CD4-positive, alpha-beta T cell (primary cell): ENCODE measurements around the gene COL5A1. TPM values are rescaled to one million over a fixed set of nuclear protein-coding genes. Genes with fewer than 3 reads are reported as not detected.

ENCODE experiments used
- ATAC-seq: fragments of 200-7000 bp; cut with Tn5 transposase; one replicate; pipeline ENCODE4 v1.10.0; 2022; ENCODE audit warnings: mild to moderate bottlenecking; ENCODE audit not compliant: poor library complexity
- CTCF ChIA-PET: fragments of 350-600 bp; sonication (Branson Sonifier 250); formaldehyde crosslinking; loops from one replicate; lab custom pipeline; 2021; ENCODE audit warnings: antibody characterized with exemption, inconsistent platforms; lab: Charles Lee
- POLR2A ChIA-PET: fragments of 350-600 bp; sonication (Branson Sonifier 250); formaldehyde crosslinking; loops from one replicate; lab custom pipeline; 2021; ENCODE audit warnings: antibody characterized with exemption, inconsistent platforms; lab: Charles Lee
- DNase-seq, 14 experiments: peaks; one replicate each; pipeline ENCODE4 v3.0.0-alpha.2; 2013 to 2020; ENCODE audit warnings: mixed read lengths in 2 of 14
- H3K27ac ChIP-seq, 2 donors: one replicate each; pipeline versions ENCODE4 v1.5.1 to v1.7.0; 2013; ENCODE audit warnings: low read length in 2 of 2, low read depth in 1 of 2, mild to moderate bottlenecking in 1 of 2
- H3K27me3 ChIP-seq, 2 experiments: 1 replicate in 1 of 2; 2 replicates in 1 of 2; pipeline versions ENCODE4 v1.6.1 to v1.7.0; 2013; ENCODE audit warnings: low read length in 2 of 2, control low read depth in 1 of 2, mild to moderate bottlenecking in 1 of 2, moderate library complexity in 1 of 2; ENCODE audit not compliant: insufficient read depth in 2 of 2, control insufficient read depth in 1 of 2
- H3K36me3 ChIP-seq: one replicate; pipeline ENCODE4 v1.6.1; 2013; ENCODE audit warnings: low read length, control low read depth; ENCODE audit not compliant: insufficient read depth
- H3K4me1 ChIP-seq: one replicate; pipeline ENCODE4 v1.6.1; 2013; ENCODE audit warnings: low read length, control low read depth; ENCODE audit not compliant: insufficient read depth
- H3K4me3 ChIP-seq: one replicate; pipeline ENCODE4 v1.5.1; 2013; ENCODE audit warnings: mild to moderate bottlenecking, low read length, moderate library complexity
- H3K9me3 ChIP-seq, 2 experiments: 1 replicate in 1 of 2; 2 replicates in 1 of 2; pipeline versions ENCODE4 v1.6.1 to v1.7.0; 2013; ENCODE audit warnings: low read length in 2 of 2, mild to moderate bottlenecking in 2 of 2, control low read depth in 1 of 2, moderate library complexity in 1 of 2; ENCODE audit not compliant: control insufficient read depth in 1 of 2, insufficient read depth in 1 of 2
- H3K27ac Mint-ChIP-seq: one replicate; pipeline ENCODE4 v1.8.0; 2020; ENCODE audit warnings: mixed read lengths
- H3K27me3 Mint-ChIP-seq: one replicate; pipeline ENCODE4 v1.8.0; 2021; ENCODE audit warnings: mixed read lengths
- H3K36me3 Mint-ChIP-seq: one replicate; pipeline ENCODE4 v1.8.0; 2021; ENCODE audit warnings: low read depth, mixed read lengths
- H3K4me1 Mint-ChIP-seq: one replicate; pipeline ENCODE4 v1.8.0; 2021; ENCODE audit warnings: low read depth, mixed read lengths
- H3K4me3 Mint-ChIP-seq: one replicate; pipeline ENCODE4 v1.8.0; 2020; ENCODE audit warnings: mild to moderate bottlenecking, mixed read lengths
- H3K9me3 Mint-ChIP-seq: one replicate; pipeline ENCODE4 v1.8.0; 2020; ENCODE audit warnings: mixed read lengths
- CTCF ChIP-seq: fragments of 200-600 bp; IDR thresholded peaks from one replicate; pipeline ENCODE4 v1.8.0; 2022; ENCODE audit warnings: antibody characterized with exemption, mild to moderate bottlenecking
- intact Hi-C, 2 experiments: fragments of 100-400 bp; cut with DNase I in 1 of 2; cut with micrococcal nuclease in 1 of 2; formaldehyde crosslinking; loops; one replicate each; pipeline versions ENCODE4 v1.15.1 to v1.9.0; 2023 to 2025; cut with DNase I, micrococcal nuclease
- total RNA-seq, 174 experiments: library from RNA in 2 of 174; stranded (reverse) in 2 of 174; gene quantifications; one replicate each; pipeline ENCODE4 v1.2.3 and lab custom pipeline; 2021 to 2026

The COL5A1 gene
- total RNA-seq, 2 experiments from 2014 or later, result 0.41 to 0.50 TPM

GRCh38 chr9:134816264-134816663 lies 174.7 kb downstream of the COL5A1 start:
- Mint-ChIP-seq H3K27me3 (no peaks in the 10 kb centered on the region), H3K4me1 (no peaks in the 10 kb centered on the region), H3K4me3 (no peak overlapping the region), H3K36me3 (no peaks in the 10 kb centered on the region), H3K9me3 (no peaks in the 10 kb centered on the region), H3K27ac (no peak overlapping the region)
- Histone ChIP-seq H3K36me3 (no peaks in the 10 kb centered on the region), H3K4me1 (no peaks in the 10 kb centered on the region), H3K4me3 (no peak overlapping the region), H3K27me3 (no peaks in the 10 kb centered on the region), H3K9me3 (peaks cover 0 to 8% of the 10 kb centered on the region in 2 experiments), H3K27ac (no peak overlapping the region)
- POLR2A ChIA-PET, result no interaction called here
- no peak for DNase-seq
- no peak for ATAC-seq
- intact Hi-C loops, result no loop called here
- TF ChIP-seq CTCF, result no peak
- CTCF ChIA-PET, result no interaction called here

- Mint-ChIP-seq H3K9me3 (no peaks in the 10 kb centered on the region), H3K27ac (no peak overlapping the region), H3K4me3 (no peak overlapping the region), H3K4me1 (no peaks in the 10 kb centered on the region), H3K27me3 (no peaks in the 10 kb centered on the region), H3K36me3 (no peaks in the 10 kb centered on the region)
- ChIA-PET CTCF (no interaction called here), POLR2A (no interaction called here)
- Histone ChIP-seq H3K4me3 (no peak overlapping the region), H3K27me3 (no peaks in the 10 kb centered on the region), H3K27ac (no peak overlapping the region), H3K9me3 (peaks cover 0 to 8% of the 10 kb centered on the region in 2 experiments), H3K36me3 (no peaks in the 10 kb centered on the region), H3K4me1 (no peaks in the 10 kb centered on the region)
- no peak for DNase-seq
- TF ChIP-seq CTCF, result no peak
- intact Hi-C loops, result no loop called here
- ATAC-seq, result no peak
Observed at GRCh38 chr9:134818000-134818568, 176.5 kb downstream of the COL5A1 start.

- H3K27ac Mint-ChIP-seq, result no peak overlapping the region
Observed at GRCh38 chr9:134818591-134818990, 177.0 kb downstream of the COL5A1 start.

More at GRCh38 chr9:134818591-134818990, 177.0 kb downstream of the COL5A1 start:
- Mint-ChIP-seq H3K36me3 (no peaks in the 10 kb centered on the region), H3K4me3 (no peak overlapping the region), H3K9me3 (no peaks in the 10 kb centered on the region), H3K27me3 (no peaks in the 10 kb centered on the region), H3K4me1 (no peaks in the 10 kb centered on the region)
- Histone ChIP-seq H3K27ac (no peak overlapping the region), H3K4me1 (no peaks in the 10 kb centered on the region), H3K27me3 (no peaks in the 10 kb centered on the region), H3K4me3 (no peak overlapping the region), H3K36me3 (no peaks in the 10 kb centered on the region), H3K9me3 (peaks cover 0 to 8% of the 10 kb centered on the region in 2 experiments)
- ChIA-PET CTCF (no interaction called here), POLR2A (no interaction called here)
- intact Hi-C loops, result no loop called here
- no peak for TF ChIP-seq CTCF
- ATAC-seq (no peak), DNase-seq (no peak)
